WTC11 (cell line): ENCODE data around the gene PRTFDC1.
"Not testable (repeated sequence)": the region's sequence is repeated elsewhere in the genome, so short reads cannot be mapped to it uniquely, and the experiment has no call there.

ENCODE experiments used
- ELF4 ChIP-seq: sonication (generic); formaldehyde crosslinking; IDR thresholded peaks from 2 replicates; pipeline ENCODE4 v1.8.1; 2022; ENCODE audit warnings: low read depth, mild to moderate bottlenecking, moderate library complexity, missing genetic modification reagents
- NFE2L1 ChIP-seq: sonication (generic); formaldehyde crosslinking; IDR thresholded peaks from 2 replicates; pipeline ENCODE4 v1.8.1; 2023; ENCODE audit warnings: missing genetic modification reagents
- SMAD4 ChIP-seq: sonication (generic); formaldehyde crosslinking; IDR thresholded peaks from 2 replicates; pipeline ENCODE4 v1.8.0; 2022; ENCODE audit warnings: mild to moderate bottlenecking, missing genetic modification reagents
- TP53 ChIP-seq: sonication (generic); formaldehyde crosslinking; IDR thresholded peaks from 2 replicates; pipeline ENCODE4 v1.8.1; 2023; ENCODE audit warnings: mild to moderate bottlenecking, missing genetic modification reagents
- ZNF423 ChIP-seq: fragments of 250-450 bp; sonication (Bioruptor Pico); IDR thresholded peaks from 2 replicates; pipeline ENCODE4 v2.1.2; 2022; ENCODE audit warnings: mild to moderate bottlenecking, moderate library complexity
- TF ChIP-seq, protein P1 (sequence below): fragments of 200-600 bp; IDR thresholded peaks from 2 replicates; pipeline ENCODE4 v1.8.0; 2022; ENCODE audit warnings: antibody characterized with exemption
- TF ChIP-seq, protein P2 (sequence below): sonication (generic); formaldehyde crosslinking; IDR thresholded peaks from 2 replicates; pipeline ENCODE4 v1.8.0; 2022; ENCODE audit warnings: mild to moderate bottlenecking, missing genetic modification reagents
- TF ChIP-seq, protein P3 (sequence below): sonication (generic); formaldehyde crosslinking; IDR thresholded peaks from 2 replicates; pipeline ENCODE4 v1.8.0; 2022; ENCODE audit warnings: mild to moderate bottlenecking, missing genetic modification reagents
- TF ChIP-seq, protein P4 (sequence below): sonication (generic); formaldehyde crosslinking; IDR thresholded peaks from 2 replicates; pipeline ENCODE4 v1.8.1; 2023; ENCODE audit warnings: mild to moderate bottlenecking, missing genetic modification reagents, moderate library complexity
- TF ChIP-seq, protein P5 (sequence below): sonication (generic); formaldehyde crosslinking; IDR thresholded peaks from 2 replicates; pipeline ENCODE4 v1.8.1; 2022; ENCODE audit warnings: low read depth, missing genetic modification reagents, borderline replicate concordance
- TF ChIP-seq, protein P6 (sequence below): sonication (generic); formaldehyde crosslinking; IDR thresholded peaks from 2 replicates; pipeline ENCODE4 v1.8.1; 2022; ENCODE audit warnings: mild to moderate bottlenecking, missing genetic modification reagents, moderate library complexity, borderline replicate concordance

DNA sequence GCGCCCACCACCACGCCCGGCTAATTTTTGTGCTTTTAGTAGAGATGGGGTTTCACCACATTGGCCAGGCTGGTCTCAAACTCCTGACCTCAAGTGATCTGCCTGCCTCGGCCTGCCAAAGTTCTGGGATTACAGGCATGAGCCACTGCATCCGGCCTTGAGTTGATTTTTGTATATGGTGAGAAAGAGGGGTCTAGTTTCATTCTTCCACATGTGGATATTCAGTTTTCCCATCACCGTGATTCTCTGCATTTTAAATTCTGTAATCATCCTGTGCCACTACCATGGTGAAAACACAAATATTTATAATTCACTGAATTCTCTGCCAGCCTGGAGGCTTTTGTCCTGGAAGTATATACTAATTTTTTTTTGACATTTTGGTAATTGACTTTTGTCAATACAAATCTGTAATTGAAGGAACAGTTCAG lies 5.2 kb upstream of the PRTFDC1 start:
- TF ChIP-seq, protein P1, sequence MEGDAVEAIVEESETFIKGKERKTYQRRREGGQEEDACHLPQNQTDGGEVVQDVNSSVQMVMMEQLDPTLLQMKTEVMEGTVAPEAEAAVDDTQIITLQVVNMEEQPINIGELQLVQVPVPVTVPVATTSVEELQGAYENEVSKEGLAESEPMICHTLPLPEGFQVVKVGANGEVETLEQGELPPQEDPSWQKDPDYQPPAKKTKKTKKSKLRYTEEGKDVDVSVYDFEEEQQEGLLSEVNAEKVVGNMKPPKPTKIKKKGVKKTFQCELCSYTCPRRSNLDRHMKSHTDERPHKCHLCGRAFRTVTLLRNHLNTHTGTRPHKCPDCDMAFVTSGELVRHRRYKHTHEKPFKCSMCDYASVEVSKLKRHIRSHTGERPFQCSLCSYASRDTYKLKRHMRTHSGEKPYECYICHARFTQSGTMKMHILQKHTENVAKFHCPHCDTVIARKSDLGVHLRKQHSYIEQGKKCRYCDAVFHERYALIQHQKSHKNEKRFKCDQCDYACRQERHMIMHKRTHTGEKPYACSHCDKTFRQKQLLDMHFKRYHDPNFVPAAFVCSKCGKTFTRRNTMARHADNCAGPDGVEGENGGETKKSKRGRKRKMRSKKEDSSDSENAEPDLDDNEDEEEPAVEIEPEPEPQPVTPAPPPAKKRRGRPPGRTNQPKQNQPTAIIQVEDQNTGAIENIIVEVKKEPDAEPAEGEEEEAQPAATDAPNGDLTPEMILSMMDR = not testable (repeated sequence)
- TF ChIP-seq, protein P2, sequence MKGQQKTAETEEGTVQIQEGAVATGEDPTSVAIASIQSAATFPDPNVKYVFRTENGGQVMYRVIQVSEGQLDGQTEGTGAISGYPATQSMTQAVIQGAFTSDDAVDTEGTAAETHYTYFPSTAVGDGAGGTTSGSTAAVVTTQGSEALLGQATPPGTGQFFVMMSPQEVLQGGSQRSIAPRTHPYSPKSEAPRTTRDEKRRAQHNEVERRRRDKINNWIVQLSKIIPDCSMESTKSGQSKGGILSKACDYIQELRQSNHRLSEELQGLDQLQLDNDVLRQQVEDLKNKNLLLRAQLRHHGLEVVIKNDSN (CRISPR knock-in tag) = not testable (repeated sequence)
- not testable (repeated sequence) for TF ChIP-seq ELF4, SMAD4, TP53, ZNF423, NFE2L1 (CRISPR knock-in tag)
- TF ChIP-seq, protein P3, sequence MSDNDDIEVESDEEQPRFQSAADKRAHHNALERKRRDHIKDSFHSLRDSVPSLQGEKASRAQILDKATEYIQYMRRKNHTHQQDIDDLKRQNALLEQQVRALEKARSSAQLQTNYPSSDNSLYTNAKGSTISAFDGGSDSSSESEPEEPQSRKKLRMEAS = not testable (repeated sequence)
- TF ChIP-seq, protein P4, sequence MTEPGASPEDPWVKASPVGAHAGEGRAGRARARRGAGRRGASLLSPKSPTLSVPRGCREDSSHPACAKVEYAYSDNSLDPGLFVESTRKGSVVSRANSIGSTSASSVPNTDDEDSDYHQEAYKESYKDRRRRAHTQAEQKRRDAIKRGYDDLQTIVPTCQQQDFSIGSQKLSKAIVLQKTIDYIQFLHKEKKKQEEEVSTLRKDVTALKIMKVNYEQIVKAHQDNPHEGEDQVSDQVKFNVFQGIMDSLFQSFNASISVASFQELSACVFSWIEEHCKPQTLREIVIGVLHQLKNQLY = not testable (repeated sequence)
- TF ChIP-seq, protein P5, sequence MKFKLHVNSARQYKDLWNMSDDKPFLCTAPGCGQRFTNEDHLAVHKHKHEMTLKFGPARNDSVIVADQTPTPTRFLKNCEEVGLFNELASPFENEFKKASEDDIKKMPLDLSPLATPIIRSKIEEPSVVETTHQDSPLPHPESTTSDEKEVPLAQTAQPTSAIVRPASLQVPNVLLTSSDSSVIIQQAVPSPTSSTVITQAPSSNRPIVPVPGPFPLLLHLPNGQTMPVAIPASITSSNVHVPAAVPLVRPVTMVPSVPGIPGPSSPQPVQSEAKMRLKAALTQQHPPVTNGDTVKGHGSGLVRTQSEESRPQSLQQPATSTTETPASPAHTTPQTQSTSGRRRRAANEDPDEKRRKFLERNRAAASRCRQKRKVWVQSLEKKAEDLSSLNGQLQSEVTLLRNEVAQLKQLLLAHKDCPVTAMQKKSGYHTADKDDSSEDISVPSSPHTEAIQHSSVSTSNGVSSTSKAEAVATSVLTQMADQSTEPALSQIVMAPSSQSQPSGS = not testable (repeated sequence)
- TF ChIP-seq, protein P6, sequence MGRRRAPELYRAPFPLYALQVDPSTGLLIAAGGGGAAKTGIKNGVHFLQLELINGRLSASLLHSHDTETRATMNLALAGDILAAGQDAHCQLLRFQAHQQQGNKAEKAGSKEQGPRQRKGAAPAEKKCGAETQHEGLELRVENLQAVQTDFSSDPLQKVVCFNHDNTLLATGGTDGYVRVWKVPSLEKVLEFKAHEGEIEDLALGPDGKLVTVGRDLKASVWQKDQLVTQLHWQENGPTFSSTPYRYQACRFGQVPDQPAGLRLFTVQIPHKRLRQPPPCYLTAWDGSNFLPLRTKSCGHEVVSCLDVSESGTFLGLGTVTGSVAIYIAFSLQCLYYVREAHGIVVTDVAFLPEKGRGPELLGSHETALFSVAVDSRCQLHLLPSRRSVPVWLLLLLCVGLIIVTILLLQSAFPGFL (CRISPR knock-in tag) = not testable (repeated sequence)
